OCI-LY3 (cell line): ENCODE results near the gene PTPRC.

Experiments
- H2AFZ ChIP-seq: fragments of 200-600, 300-600 bp; shearing (Covaris generic); 2 replicates; pipeline ENCODE4 v1.6.0; 2014; ENCODE audit warnings: antibody characterized with exemption, low read depth, low read length
- H3K27ac ChIP-seq: fragments of 200-600, 300-600 bp; sonication (generic); 2 replicates; pipeline ENCODE4 v1.5.1; 2014; ENCODE audit warnings: mild to moderate bottlenecking, low read length, moderate library complexity, mixed read lengths
- H3K27me3 ChIP-seq: fragments of 200-600, 300-600 bp; sonication (generic); 2 replicates; pipeline ENCODE4 v1.6.1; 2014; ENCODE audit warnings: low read depth, low read length, mixed read lengths
- H3K36me3 ChIP-seq: fragments of 200-600, 300-600 bp; sonication (generic); replicated peaks from 2 replicates; pipeline ENCODE3; 2014; ENCODE audit warnings: low read depth, low read length, mixed read lengths
- H3K4me1 ChIP-seq: fragments of 300-600, 200-600 bp; sonication (generic); 2 replicates; pipeline ENCODE4 v1.6.1; 2014; ENCODE audit warnings: low read length, mixed read lengths
- H3K4me2 ChIP-seq: fragments of 200-600, 300-600 bp; sonication (generic); 2 replicates; pipeline ENCODE4 v1.6.1; 2014; ENCODE audit warnings: low read length, mixed read lengths
- H3K4me3 ChIP-seq: fragments of 300-600, 200-600 bp; sonication (generic); 2 replicates; pipeline ENCODE4 v1.5.1; 2014; ENCODE audit warnings: antibody characterized with exemption, mild to moderate bottlenecking, low read length, moderate library complexity
- H3K79me2 ChIP-seq: fragments of 300-600, 200-600 bp; shearing (Covaris generic); 2 replicates; pipeline ENCODE4 v1.6.1; 2014; ENCODE audit warnings: mild to moderate bottlenecking, low read length, mixed read lengths
- H3K9ac ChIP-seq: fragments of 300-600, 200-600 bp; shearing (Covaris generic); 2 replicates; pipeline ENCODE4 v1.6.0; 2014; ENCODE audit warnings: mild to moderate bottlenecking, low read length, moderate library complexity
- H3K9me3 ChIP-seq: fragments of 200-600, 300-600 bp; shearing (Covaris generic); 2 replicates; pipeline ENCODE4 v1.6.1; 2014; ENCODE audit warnings: low read length, mixed read lengths; ENCODE audit not compliant: insufficient read depth
- H4K20me1 ChIP-seq: fragments of 200-600, 300-600 bp; sonication (generic); 2 replicates; pipeline ENCODE4 v1.6.1; 2016; ENCODE audit warnings: low read length, mixed read lengths; ENCODE audit not compliant: insufficient read depth
- EZH2phosphoT487 ChIP-seq: fragments of 200-600 bp; shearing (Covaris generic); IDR thresholded peaks from 2 replicates; pipeline ENCODE4 v1.6.1; 2018; ENCODE audit warnings: antibody characterized with exemption, mixed run types, low read depth
- TF ChIP-seq, protein P1 (sequence below): fragments of 200-600, 300-600 bp; sonication (generic); IDR thresholded peaks from 2 replicates; pipeline ENCODE4 v1.5.1; 2014; ENCODE audit warnings: antibody characterized with exemption, low read length, low read depth

The PTPRC gene

DNA sequence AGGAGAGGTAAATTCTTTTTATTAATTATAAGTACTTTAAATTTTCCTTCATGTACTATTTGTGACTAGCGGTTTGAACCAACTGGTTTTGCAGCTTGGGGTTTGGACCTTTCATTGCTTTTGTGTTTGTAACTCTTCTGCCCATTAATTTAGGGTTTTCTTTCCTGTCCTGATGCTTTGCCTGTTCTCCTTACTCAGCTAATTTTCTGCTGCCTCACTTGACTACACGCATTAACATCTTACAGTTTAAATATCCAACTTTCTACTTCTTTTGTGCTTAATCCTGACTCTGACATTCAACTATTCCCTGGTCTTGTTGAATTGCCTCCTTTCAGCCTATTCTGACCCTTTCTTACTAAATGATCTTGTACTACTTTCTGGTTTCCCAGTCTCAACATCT is 135.6 kb downstream of the PTPRC start:
- no peak overlapping the region for H3K27ac ChIP-seq
- no peak overlapping the region for H3K9ac ChIP-seq
- no peak overlapping the region for H3K4me3 ChIP-seq
- H3K36me3 ChIP-seq = no peaks in the 10 kb centered on the region
- no peak overlapping the region for H2AFZ ChIP-seq
- H3K79me2 ChIP-seq = no peaks in the 10 kb centered on the region
- H3K4me2 ChIP-seq = no peak overlapping the region
- H3K9me3 ChIP-seq = no peaks in the 10 kb centered on the region
- H3K4me1 ChIP-seq = peaks cover 21% of the 10 kb centered on the region
- H4K20me1 ChIP-seq = no peaks in the 10 kb centered on the region
- TF ChIP-seq EZH2phosphoT487 = no peak
- TF ChIP-seq, protein P1, sequence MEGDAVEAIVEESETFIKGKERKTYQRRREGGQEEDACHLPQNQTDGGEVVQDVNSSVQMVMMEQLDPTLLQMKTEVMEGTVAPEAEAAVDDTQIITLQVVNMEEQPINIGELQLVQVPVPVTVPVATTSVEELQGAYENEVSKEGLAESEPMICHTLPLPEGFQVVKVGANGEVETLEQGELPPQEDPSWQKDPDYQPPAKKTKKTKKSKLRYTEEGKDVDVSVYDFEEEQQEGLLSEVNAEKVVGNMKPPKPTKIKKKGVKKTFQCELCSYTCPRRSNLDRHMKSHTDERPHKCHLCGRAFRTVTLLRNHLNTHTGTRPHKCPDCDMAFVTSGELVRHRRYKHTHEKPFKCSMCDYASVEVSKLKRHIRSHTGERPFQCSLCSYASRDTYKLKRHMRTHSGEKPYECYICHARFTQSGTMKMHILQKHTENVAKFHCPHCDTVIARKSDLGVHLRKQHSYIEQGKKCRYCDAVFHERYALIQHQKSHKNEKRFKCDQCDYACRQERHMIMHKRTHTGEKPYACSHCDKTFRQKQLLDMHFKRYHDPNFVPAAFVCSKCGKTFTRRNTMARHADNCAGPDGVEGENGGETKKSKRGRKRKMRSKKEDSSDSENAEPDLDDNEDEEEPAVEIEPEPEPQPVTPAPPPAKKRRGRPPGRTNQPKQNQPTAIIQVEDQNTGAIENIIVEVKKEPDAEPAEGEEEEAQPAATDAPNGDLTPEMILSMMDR = no peak
- H3K27me3 ChIP-seq = no peaks in the 10 kb centered on the region

DNA sequence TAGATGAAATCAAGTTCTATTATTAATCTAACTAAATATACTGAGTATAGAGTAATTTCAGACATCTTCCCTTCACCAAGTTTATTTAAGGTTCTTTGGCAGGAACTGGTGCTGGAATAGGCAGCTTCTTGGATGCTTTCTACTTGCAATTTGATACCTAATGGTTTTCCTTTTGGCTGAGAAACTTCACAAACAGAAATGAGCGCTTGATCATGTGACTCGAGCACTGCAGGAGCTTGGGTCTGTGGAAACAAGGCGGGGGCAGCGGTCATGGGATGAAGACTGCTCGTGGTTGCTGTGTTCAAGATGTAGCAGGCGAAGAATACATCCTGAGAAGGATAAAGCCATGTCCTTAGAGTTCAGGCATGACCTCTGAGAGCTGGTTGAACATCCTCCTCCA is 136.8 kb downstream of the PTPRC start:
- no peak for TF ChIP-seq EZH2phosphoT487
- TF ChIP-seq, protein P1 = no peak
- H3K9me3 ChIP-seq = no peaks in the 10 kb centered on the region
- H3K4me3 ChIP-seq = no peak overlapping the region
- H3K4me2 ChIP-seq = no peak overlapping the region
- H3K4me1 ChIP-seq = peaks cover 14% of the 10 kb centered on the region
- no peaks in the 10 kb centered on the region for H3K36me3 ChIP-seq
- no peak overlapping the region for H3K9ac ChIP-seq
- H3K27ac ChIP-seq = no peak overlapping the region
- H4K20me1 ChIP-seq = no peaks in the 10 kb centered on the region
- H3K27me3 ChIP-seq = no peaks in the 10 kb centered on the region
- no peak overlapping the region for H2AFZ ChIP-seq
- H3K79me2 ChIP-seq = no peaks in the 10 kb centered on the region

DNA sequence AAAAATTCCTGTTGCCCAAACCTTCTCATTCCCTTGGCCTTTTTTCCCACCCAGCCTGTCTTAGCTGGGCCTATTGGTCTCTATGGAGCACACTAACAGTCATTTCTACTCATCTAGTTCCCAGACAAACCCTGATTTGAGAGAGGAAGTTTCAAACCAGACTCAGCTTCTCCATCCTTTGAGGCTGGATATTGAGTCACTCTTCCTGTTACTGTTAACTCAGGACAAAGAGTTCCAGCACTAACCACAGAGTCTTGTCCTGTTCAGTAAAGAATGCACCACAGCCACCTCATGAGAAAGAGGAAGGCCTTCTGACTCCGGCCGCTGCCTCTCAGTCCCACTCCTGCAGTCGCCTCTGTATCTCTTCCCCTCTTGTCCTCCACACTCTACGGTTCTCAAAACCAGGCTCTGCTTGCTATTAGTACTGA is 137.8 kb downstream of the PTPRC start:
- Histone ChIP-seq H3K4me2 (no peak overlapping the region), H3K27me3 (no peaks in the 10 kb centered on the region), H3K79me2 (no peaks in the 10 kb centered on the region), H3K9me3 (no peaks in the 10 kb centered on the region), H3K27ac (no peak overlapping the region), H2AFZ (no peak overlapping the region), H3K4me3 (no peak overlapping the region), H3K9ac (no peak overlapping the region), H3K4me1 (peaks cover 14% of the 10 kb centered on the region), H3K36me3 (no peaks in the 10 kb centered on the region), H4K20me1 (no peaks in the 10 kb centered on the region)
- TF ChIP-seq, protein P1 = no peak
- no peak for TF ChIP-seq EZH2phosphoT487

DNA sequence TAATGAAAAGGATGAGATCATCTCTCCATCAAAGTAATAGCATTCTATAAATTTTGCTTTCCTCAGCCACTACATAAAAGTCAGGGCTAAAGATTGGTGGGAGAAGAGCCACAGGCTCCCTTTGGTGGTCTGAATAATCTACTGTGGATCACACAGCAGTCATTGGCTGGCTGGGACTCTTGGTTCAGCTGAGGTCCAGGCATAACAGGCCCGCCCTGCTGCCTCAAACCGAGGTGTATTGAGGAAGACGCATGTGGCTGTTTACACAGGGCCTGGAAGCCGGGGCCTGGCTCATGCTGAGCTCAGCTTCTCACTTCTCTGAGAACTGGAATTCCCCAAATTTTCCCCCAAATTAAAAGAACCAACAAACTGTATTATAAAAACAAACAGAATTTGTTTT is 139.2 kb downstream of the PTPRC start:
- H3K9ac ChIP-seq = no peak overlapping the region
- no peak overlapping the region for H3K27ac ChIP-seq
- no peaks in the 10 kb centered on the region for H3K27me3 ChIP-seq
- no peaks in the 10 kb centered on the region for H3K79me2 ChIP-seq
- TF ChIP-seq, protein P1 = no peak
- TF ChIP-seq EZH2phosphoT487 = no peak
- no peaks in the 10 kb centered on the region for H3K9me3 ChIP-seq
- peak overlapping the region; percentile 29; the same call in 1 of the 2 replicates for H3K4me2 ChIP-seq
- no peaks in the 10 kb centered on the region for H4K20me1 ChIP-seq
- no peaks in the 10 kb centered on the region for H3K36me3 ChIP-seq
- H2AFZ ChIP-seq = peak overlapping the region; percentile 64
- H3K4me3 ChIP-seq = no peak overlapping the region
- H3K4me1 ChIP-seq = peaks cover 14% of the 10 kb centered on the region
